NCI-H2107 (cell line): ENCODE data around the gene MMADHC.
"Not testable (repeated sequence)": the region's sequence is repeated elsewhere in the genome, so short reads cannot be mapped to it uniquely, and the experiment has no call there.

Experiments used
- DNase-seq: peaks from one replicate; lab custom pipeline; 2025; lab: John Stamatoyannopoulos, UW

Gene MMADHC

GRCh38 chr2:149595056-149595963 is 7.7 kb upstream of the MMADHC start:
- no peak for DNase-seq

GRCh38 chr2:149594411-149594810 is 6.8 kb upstream of the MMADHC start:
- no peak for DNase-seq

GRCh38 chr2:149587950-149588487 is 444 bp upstream of the MMADHC start:
- DNase-seq = no peak

- no peak for DNase-seq
These were observed 716 bp downstream of the MMADHC start for GRCh38 chr2:149586898-149587219.

GRCh38 chr2:149586063-149586462 is 1.5 kb downstream of the MMADHC start:
- DNase-seq = no peak

GRCh38 chr2:149585166-149585885 is 2.2 kb downstream of the MMADHC start:
- DNase-seq = no peak

GRCh38 chr2:149579972-149580882 is 7.3 kb downstream of the MMADHC start:
- DNase-seq = no peak

- DNase-seq = no peak
These were observed 10.3 kb downstream of the MMADHC start for GRCh38 chr2:149577269-149577668.

- no peak for DNase-seq
These were observed 11.8 kb downstream of the MMADHC start for GRCh38 chr2:149575752-149576151.

- DNase-seq = no peak
These were observed 12.3 kb downstream of the MMADHC start for GRCh38 chr2:149575277-149575676.

GRCh38 chr2:149573760-149574159 is 13.8 kb downstream of the MMADHC start:
- no peak for DNase-seq

GRCh38 chr2:149572102-149572953 is 15.2 kb downstream of the MMADHC start:
- DNase-seq = no peak

- DNase-seq = no peak
These were observed 19.4 kb downstream of the MMADHC start for GRCh38 chr2:149568138-149568537.

GRCh38 chr2:149566652-149567051 is 20.9 kb downstream of the MMADHC start:
- DNase-seq = no peak

GRCh38 chr2:149565625-149566024 is 21.9 kb downstream of the MMADHC start:
- DNase-seq = not testable (repeated sequence)

GRCh38 chr2:149564983-149565382 is 22.6 kb downstream of the MMADHC start:
- no peak for DNase-seq

- DNase-seq = no peak
These were observed 23.5 kb downstream of the MMADHC start for GRCh38 chr2:149564097-149564496.

GRCh38 chr2:149562324-149562723 is 25.3 kb downstream of the MMADHC start:
- DNase-seq = peak; percentile 21

GRCh38 chr2:149561309-149561926 is 26.2 kb downstream of the MMADHC start:
- DNase-seq = no peak

- DNase-seq = no peak
These were observed 28.1 kb downstream of the MMADHC start for GRCh38 chr2:149559341-149560068.
